NCI-H2196 (cell line): ENCODE measurements around the gene TMIGD1.

Experiments used
- DNase-seq: peaks from one replicate; lab custom pipeline; 2025; ENCODE audit not compliant: unreplicated experiment; lab: John Stamatoyannopoulos, UW

Gene TMIGD1

DNA sequence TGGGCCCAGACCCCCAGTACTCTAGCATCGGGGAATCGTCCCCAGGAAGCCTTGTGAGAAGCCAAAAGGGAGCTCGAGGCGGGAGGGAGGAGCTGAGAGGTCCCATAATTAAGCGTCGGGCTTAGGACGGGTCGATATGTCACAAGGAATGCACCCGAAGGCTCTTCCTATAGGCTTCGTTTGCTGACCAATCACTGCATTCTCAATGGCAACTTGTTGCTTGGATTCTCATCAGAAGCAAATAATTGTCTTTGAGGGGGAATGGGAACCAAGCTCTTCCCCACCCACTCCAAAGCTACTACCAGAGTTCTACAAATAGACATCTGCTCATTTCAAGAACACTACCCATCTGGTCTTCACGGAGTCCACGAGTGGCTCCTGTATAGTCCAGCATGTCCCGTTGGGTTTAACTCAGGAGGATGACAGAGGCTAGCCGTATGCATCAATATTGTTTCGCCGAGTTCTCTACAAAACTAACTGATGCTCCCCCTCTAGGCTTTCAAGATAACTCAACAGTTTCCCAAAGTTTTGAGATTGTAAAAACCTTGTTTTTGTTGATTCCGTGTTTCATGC is 41.5 kb downstream of the TMIGD1 start:
- DNase-seq: no peak

DNA sequence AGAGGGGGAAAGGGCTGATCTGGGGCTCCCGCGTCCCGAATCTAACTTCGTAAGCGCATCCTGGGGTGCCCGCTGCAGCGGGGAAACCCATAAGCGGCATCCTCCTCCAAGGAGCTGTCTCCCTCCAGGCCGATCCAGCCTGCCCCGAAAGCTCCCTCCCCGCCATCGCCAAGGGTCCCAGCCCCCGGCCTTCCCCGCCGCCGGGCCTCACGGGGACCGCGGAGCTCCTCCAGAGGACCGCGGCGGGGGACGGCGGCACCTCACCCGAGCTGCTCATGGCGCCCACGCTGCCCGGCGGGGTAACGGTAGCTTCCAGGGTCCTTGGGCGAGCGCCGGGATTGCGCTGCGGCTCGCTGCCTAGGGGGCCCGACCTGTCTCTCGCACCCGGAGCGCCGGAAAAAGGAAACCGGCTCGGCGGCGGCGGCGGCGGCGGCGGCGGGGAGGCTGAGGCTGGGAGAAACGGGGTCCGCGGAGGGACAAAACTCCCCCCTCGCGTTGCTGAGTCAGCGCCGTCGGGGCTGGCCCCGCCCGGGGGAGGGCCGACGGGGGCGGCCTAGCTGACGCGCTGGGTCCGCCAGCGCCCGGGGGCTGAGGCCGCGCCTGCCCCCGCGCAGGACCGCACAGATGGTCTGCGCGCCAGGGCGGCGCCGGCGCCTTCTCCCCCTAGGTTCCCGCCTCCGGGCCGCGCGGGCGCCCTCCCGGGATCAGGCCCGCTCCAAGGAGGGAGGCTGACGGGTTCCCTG is 42.1 kb downstream of the TMIGD1 start, which contains the start of gene BLMH:
Gene BLMH (minus strand): TSS at position 402 of the 743 bp plus-strand sequence. CDS start 125 bp downstream, at position 277.
- DNase-seq: peak; percentile 53

DNA sequence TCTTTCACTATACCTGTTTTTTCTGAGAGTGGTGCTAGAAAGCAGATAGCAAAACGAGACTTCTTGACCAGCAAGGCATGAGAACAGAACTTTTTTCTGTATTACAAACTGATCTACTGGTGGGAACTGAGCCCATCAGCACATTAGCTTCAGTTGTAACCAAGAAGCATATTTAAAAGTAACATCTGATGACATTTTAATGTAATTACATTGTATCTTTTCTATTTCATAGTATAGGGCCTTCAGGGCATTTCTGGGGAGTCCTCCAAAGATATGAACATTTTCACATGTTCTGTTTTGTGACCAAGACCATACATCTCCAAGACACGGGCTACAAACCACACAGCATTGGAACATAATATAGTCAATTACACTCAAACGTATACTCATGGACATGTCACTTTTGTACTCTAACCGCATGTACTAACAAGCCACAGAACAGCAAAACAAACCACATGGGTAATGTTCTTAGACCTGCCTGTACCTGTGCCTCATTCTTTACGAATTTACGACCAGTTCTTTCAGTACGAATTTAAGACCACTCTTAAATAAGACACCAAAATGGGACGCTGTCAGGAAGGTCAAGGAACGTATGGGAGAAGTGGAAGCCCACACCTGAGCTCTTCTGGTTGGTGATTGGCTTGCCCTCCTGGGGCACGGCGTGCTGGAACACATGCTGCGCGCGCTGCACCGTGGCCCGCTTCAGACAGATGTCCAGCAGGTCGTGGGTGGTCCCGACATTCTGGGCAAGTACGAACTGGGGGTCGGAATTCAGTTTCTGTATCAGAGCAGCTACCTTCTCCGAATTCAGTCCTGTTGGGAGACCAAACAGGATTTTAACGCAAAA is 42.9 kb downstream of the TMIGD1 start:
- no peak for DNase-seq

DNA sequence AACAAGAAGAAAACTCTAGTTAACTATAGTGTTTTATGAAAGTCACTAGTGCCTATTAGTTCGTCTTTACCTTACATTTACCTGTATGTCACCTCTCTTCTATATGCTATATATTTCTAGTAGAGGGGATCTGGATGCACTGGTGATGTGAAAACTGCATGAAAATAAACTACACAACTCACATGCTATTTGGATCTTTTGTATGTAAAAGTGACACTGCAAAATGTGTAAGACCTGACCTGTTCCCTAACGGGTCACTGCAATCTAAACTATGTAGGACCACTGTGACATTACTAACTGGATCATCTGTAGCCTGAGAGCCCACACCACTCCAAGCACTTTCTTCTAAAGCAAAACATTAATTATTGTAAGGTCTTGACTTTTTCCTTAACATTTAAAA is 43.8 kb downstream of the TMIGD1 start:
- DNase-seq: no peak

DNA sequence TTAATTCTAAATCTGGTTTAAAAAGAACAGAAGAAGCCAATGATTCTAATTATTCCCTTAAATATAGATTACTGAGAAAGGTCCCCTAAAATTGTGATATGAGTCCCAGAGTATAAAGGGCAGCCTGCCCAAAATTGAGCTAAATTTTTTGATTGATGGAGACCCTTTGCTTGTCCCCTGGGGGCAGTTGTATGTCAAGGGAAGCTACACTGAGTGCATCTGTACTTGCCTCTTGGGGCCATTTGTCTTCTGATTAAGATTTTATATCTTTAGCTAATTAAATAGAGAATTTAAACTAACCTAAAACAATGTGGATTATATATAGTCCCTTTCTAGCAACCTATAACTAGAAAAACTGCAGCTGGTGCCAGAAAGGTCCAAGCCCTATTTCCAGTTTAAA is 54.7 kb downstream of the TMIGD1 start:
- no peak for DNase-seq

DNA sequence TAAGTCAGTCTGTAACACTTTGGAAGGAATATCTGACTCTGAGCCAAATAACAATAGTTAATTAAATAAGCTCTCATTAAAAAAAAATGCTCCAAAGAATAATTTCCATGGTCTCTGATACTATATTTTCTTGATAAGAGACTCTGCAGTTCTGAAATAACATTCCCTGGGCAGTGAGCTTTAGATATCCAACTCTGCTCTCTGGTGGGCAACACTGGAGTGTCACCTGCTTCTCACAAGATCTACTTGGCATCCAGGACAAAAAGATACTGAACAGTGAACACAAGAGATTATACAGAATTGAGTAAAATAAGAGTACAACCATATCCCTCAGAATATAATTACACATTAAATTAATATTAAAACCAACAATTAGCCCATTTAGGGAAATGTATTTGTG is 55.8 kb downstream of the TMIGD1 start:
- DNase-seq: no peak

DNA sequence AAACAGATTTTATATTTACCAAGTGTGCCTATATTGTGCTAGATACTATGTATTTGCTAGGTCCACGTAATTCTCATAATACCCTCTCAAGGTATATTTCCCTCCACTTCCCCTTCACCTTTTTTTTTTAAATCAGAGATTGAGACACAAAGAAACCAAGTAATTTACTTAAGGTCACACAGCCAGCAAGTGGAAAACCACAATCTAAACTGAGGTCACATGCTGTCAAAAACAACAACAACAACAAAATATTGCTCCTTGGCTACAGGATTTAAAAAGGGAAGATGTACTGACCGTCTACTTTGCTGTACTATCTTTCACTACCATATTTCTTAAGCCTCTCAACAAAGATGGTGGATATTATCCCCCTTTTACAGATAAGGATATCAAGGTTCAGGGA is 57.9 kb downstream of the TMIGD1 start:
- no peak for DNase-seq

DNA sequence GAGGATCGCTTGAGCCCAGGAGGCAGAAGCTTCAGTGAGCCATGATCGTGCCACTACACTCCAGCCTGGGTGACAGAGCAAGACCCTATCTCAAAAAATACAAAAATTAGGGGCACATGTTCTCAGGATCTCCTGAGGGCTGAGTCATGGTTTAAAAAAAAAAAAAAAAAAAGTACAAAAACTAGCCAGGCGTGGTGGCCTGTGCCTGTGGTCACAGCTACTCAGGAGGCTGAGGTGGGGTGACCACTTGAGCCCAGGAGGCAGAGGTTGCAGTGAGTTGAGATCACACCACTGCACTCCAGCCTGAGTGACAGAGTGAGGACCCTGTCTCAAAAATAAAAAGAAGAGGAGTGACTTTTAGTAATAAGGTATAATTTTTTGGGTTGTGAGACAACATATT is 59.0 kb downstream of the TMIGD1 start:
- no peak for DNase-seq

DNA sequence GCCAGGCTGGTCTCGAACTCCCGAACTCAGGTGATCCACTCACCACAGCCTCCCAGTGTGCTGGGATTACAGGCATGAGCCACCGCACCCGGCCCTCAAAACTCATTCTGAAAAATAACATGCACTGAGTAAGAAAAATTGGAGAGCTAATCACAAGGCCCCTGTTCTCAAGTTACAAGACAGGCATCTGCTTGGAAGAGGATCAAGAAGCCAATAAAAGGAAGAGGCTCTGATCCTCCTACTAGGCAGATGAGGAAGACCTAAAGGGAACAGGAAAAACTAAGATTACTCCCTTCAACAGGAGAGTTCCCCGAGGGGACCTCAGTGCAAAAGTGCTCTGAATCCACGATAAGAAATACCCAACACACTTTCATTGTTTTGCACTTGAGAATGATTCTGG is 60.5 kb downstream of the TMIGD1 start:
- DNase-seq: no peak

DNA sequence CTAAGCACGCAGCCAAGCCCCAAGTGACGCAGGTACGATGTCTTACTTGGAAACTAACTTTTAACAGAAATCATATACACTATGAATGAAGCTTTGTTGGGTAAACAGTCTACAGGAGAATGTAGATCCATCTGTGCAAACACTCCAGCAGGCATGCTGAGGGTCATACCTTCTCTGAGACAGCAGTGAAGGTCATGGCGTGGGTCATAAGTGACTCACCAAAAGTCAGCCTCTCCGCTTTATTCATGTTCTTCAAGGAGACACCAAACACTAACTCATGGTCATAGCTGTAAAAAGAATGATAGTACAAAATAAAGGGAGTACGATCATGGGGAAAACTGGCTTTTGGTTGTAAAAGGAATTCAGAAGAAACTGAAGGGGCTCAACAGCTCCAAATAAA is 62.8 kb downstream of the TMIGD1 start:
- no peak for DNase-seq

DNA sequence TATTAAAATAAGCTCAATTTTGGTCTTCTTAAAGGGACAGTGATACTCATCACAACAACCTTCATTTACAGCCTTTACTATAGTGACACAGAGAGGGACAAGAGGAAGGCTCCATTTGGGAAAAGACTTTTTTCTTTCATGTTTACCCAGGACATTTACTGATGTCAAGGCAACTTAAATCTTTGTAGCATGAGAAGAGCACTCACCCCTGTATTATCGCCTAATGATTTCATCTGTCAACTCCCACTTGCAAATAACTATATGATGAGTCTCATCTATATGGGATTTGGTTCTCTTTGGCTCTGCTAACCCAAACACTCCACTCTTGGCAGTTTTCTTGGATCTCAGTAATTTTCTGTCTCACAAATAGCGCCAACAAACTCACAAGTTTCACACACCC is 66.2 kb downstream of the TMIGD1 start:
- no peak for DNase-seq
